ENCODE measurements around the gene NMRK2.

DNA sequence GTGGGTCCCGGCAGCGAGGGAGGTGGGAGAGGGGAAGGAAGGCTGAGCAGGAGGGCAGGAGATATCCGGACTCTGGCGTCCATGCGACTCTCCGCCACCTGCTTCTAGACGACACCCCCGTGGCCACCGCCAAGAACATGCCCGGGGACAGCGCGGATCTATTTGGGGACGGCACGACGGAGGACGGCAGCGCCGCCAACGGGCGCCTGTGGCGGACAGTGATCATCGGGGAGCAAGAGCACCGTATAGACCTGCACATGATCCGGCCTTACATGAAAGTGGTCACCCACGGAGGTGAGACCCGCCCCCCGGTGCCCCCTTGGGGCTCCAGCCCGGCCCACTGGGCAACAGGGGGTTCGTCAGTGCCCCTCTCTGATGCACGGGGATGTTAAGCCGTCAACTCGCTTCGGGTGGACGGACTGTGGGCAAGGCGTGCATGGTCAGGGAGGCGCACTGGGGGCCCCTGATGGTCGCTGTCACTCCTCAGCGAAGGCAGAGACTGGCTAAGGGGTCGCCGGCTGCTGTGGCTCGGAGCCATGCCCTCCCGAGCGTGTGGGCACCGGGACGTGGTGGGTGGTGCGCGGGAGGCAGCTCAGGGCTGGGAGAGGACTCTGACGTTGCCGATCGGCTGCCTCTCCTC, 25.1 kb upstream of the NMRK2 start:
- no peak for TF ChIP-seq POLR2AphosphoS5 (IDR thresholded peaks at IDR 0.05; ENCODE audit: insufficient read depth in 1 of 2, low read depth in 1 of 2)
- no peak for TF ChIP-seq CTCF (IDR thresholded peaks at IDR 0.05)
